HL-60 (cell line): ENCODE measurements around the gene TFF3.

Experiments used
- DNase-seq, 2 experiments: peaks; one replicate each; pipeline ENCODE4 v3.0.0-alpha.2; 2010 to 2020; ENCODE audit warnings: low read depth in 1 of 2, low spot score in 1 of 2
- H3K27ac ChIP-seq: fragments of 250-450 bp; sonication (Bioruptor Pico); replicated peaks from 2 replicates; pipeline ENCODE4 v1.5.1; 2020; ENCODE audit warnings: mild to moderate bottlenecking, moderate library complexity
- H3K27me3 ChIP-seq: fragments of 250-450 bp; sonication (Bioruptor Pico); 2 replicates; pipeline ENCODE4 v1.5.1; 2021; ENCODE audit warnings: mild to moderate bottlenecking, moderate library complexity; ENCODE audit not compliant: insufficient read depth, poor library complexity, severe bottlenecking
- H3K4me3 ChIP-seq: replicated peaks from 2 replicates; pipeline ENCODE4 v1.5.1; 2011; ENCODE audit warnings: mild to moderate bottlenecking, control low read depth, low read length; ENCODE audit not compliant: insufficient read depth
- CTCF ChIP-seq: IDR thresholded peaks from one replicate; pipeline ENCODE4 v1.5.1; 2011; ENCODE audit warnings: low read length, control low read depth, inconsistent platforms; ENCODE audit not compliant: insufficient read depth
- GABPA ChIP-seq: IDR thresholded peaks from 2 replicates; pipeline ENCODE4 v1.6.1; 2012; ENCODE audit warnings: low read depth
- POLR2AphosphoS5 ChIP-seq: IDR thresholded peaks from 2 replicates; pipeline ENCODE4 v1.6.1; 2012; ENCODE audit warnings: low read depth
- REST ChIP-seq: IDR thresholded peaks from 2 replicates; pipeline ENCODE4 v1.6.1; 2012; ENCODE audit warnings: low read depth; ENCODE audit not compliant: insufficient replicate concordance
- SPI1 ChIP-seq: IDR thresholded peaks from 2 replicates; pipeline ENCODE4 v1.6.1; 2012; ENCODE audit warnings: low read depth, mild to moderate bottlenecking, borderline replicate concordance

TFF3 gene

GRCh38 chr21:42338729-42339715 lies 23.8 kb upstream of the TFF3 start:
- no peak for DNase-seq
- no peak overlapping the region for H3K27ac ChIP-seq
- no peak for TF ChIP-seq CTCF
- H3K4me3 ChIP-seq = no peak overlapping the region
- no peaks in the 10 kb centered on the region for H3K27me3 ChIP-seq

- H3K27ac ChIP-seq = no peak overlapping the region
- peak; percentile 11 to 57 for DNase-seq
- no peaks in the 10 kb centered on the region for H3K27me3 ChIP-seq
- no peak for TF ChIP-seq SPI1
- TF ChIP-seq GABPA = no peak
- TF ChIP-seq POLR2AphosphoS5 = no peak
- peak; percentile 25 for TF ChIP-seq CTCF
- TF ChIP-seq REST = no peak
- H3K4me3 ChIP-seq = no peak overlapping the region
Measured at GRCh38 chr21:42337830-42338728, 22.9 kb upstream of the TFF3 start.

GRCh38 chr21:42337276-42337675 lies 22.1 kb upstream of the TFF3 start:
- no peaks in the 10 kb centered on the region for H3K27me3 ChIP-seq
- H3K27ac ChIP-seq = no peak overlapping the region
- no peak for DNase-seq
- H3K4me3 ChIP-seq = no peak overlapping the region
- no peak for TF ChIP-seq POLR2AphosphoS5

- no peak overlapping the region for H3K27ac ChIP-seq
- H3K4me3 ChIP-seq = no peak overlapping the region
- no peak for DNase-seq
- TF ChIP-seq REST = no peak
- TF ChIP-seq GABPA = no peak
- TF ChIP-seq CTCF = no peak
- TF ChIP-seq SPI1 = no peak
- H3K27me3 ChIP-seq = no peaks in the 10 kb centered on the region
Measured at GRCh38 chr21:42336054-42336453, 20.8 kb upstream of the TFF3 start.
